Measurements from ENCODE around the gene XKR7. TPM values are rescaled to one million over a fixed set of nuclear protein-coding genes. Genes with fewer than 3 reads are reported as not detected.
"Not testable (repeated sequence)": the region's sequence is repeated elsewhere in the genome, so short reads cannot be mapped to it uniquely, and the experiment has no call there.

Gene XKR7
- total RNA-seq, 1 donor from 2014 or later: 0.07 TPM

DNA sequence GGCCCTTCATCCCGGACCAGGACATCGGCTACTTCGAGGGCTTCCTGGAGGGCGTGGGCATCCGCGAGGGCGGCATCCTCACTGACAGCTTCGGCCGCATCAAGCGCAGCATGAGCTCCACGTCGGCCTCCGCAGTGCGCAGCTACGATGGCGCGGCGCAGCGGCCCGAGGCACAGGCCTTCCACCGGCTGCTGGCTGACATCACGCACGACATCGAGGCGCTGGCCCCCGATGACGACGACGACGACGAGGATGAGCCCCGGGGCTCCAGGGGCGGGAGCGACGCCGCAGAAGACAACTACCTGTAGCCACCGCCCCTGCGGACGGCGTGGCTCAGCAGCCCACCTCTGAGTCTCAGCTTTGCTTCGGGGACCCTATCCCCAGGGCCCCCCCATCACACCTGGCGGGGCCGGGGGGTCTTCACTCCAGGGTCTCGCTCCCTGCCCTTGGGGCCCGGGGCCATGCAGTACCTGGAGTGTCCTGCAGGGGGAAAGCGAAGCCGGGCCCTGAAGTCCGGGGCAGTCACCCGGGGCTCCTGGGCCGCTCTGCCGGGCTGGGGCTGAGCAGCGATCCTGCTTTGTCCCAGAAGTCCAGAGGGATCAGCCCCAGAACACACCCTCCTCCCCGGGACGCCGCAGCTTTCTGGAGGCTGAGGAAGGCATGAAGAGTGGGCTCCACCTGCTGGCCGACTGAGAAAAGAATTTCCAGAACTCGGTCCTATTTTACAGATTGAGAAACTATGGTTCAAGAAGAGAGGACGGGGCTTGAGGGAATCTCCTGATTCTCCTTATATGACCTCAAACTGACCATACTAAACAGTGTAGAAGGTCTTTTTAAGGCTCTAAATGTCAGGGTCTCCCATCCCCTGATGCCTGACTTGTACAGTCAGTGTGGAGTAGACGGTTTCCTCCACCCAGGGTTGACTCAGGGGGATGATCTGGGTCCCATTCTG is 63.3 kb downstream of the XKR7 start:
- H3K9me3 Mint-ChIP-seq: no peaks in the 10 kb centered on the region
- DNase-seq (ENCODE audit: low spot score): peak; percentile 98
- Histone ChIP-seq H3K4me3 (peak overlapping the region; percentile 30), H2AFZ (replicated peaks) (peak overlapping the region; percentile 38), H3K4me1 (no peaks in the 10 kb centered on the region), H3K9ac (no peak overlapping the region), H3K79me2 (ENCODE audit: low read depth) (no peaks in the 10 kb centered on the region), H3K9me3 (ENCODE audit: low read depth) (no peaks in the 10 kb centered on the region), H3K27ac (no peak overlapping the region), H4K20me1 (ENCODE audit: low read depth) (peaks cover 4% of the 10 kb centered on the region), H3K4me2 (peak overlapping the region; percentile 69), H3F3A (ENCODE audit: low read depth) (peaks cover 4% of the 10 kb centered on the region), H3K36me3 (no peaks in the 10 kb centered on the region), H3K27me3 (peaks cover 59% of the 10 kb centered on the region)
- H3K4me1 Mint-ChIP-seq: peaks cover 24% of the 10 kb centered on the region
- H3K4me3 Mint-ChIP-seq: no peak overlapping the region
- no peak overlapping the region for H3K27ac Mint-ChIP-seq
- H3K36me3 Mint-ChIP-seq: no peaks in the 10 kb centered on the region
- peaks cover 15% of the 10 kb centered on the region for H3K27me3 Mint-ChIP-seq (ENCODE audit: insufficient read depth, low read depth)
- TF ChIP-seq, protein P1, sequence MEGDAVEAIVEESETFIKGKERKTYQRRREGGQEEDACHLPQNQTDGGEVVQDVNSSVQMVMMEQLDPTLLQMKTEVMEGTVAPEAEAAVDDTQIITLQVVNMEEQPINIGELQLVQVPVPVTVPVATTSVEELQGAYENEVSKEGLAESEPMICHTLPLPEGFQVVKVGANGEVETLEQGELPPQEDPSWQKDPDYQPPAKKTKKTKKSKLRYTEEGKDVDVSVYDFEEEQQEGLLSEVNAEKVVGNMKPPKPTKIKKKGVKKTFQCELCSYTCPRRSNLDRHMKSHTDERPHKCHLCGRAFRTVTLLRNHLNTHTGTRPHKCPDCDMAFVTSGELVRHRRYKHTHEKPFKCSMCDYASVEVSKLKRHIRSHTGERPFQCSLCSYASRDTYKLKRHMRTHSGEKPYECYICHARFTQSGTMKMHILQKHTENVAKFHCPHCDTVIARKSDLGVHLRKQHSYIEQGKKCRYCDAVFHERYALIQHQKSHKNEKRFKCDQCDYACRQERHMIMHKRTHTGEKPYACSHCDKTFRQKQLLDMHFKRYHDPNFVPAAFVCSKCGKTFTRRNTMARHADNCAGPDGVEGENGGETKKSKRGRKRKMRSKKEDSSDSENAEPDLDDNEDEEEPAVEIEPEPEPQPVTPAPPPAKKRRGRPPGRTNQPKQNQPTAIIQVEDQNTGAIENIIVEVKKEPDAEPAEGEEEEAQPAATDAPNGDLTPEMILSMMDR (IDR thresholded peaks at IDR 0.05): peak; percentile 97
- TF ChIP-seq EZH2 (IDR thresholded peaks at IDR 0.05): peak; percentile 52
- TF ChIP-seq EZH2phosphoT487 (IDR thresholded peaks at IDR 0.05): peak; percentile 37

DNA sequence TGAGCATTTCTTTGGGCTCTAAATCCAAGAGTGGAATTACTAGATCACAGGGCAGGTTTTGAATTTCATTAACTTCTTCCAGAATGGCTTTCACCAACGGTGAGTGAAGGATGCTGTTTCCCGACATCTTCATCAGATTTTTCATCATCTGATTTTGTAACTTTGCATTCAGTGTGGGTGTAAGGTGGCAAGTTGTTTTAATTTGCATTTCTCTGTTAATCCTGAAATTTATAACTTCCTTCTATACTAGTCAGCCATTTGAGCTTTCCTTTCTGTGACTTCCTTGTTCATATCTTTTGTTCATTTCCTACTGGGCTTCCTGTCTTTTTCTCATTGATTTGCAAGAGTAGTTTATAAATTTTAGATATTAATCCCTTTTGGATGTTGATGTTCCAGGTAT is 65.4 kb downstream of the XKR7 start:
- peaks cover 16% of the 10 kb centered on the region for H3K4me1 Mint-ChIP-seq
- H4K20me1 ChIP-seq (ENCODE audit: low read depth): peaks cover 4% of the 10 kb centered on the region
- peaks cover 16% of the 10 kb centered on the region for H3K27me3 Mint-ChIP-seq (ENCODE audit: insufficient read depth, low read depth)
- no peak overlapping the region for H3K4me2 ChIP-seq
- H3K79me2 ChIP-seq (ENCODE audit: low read depth): no peaks in the 10 kb centered on the region
- TF ChIP-seq EZH2 (IDR thresholded peaks at IDR 0.05): no peak
- TF ChIP-seq EZH2phosphoT487 (IDR thresholded peaks at IDR 0.05): no peak
- TF ChIP-seq, protein P1 (IDR thresholded peaks at IDR 0.05): no peak
- H3K9me3 Mint-ChIP-seq: no peaks in the 10 kb centered on the region
- no peaks in the 10 kb centered on the region for H3K4me1 ChIP-seq
- H3K27me3 ChIP-seq: peaks cover 59% of the 10 kb centered on the region
- H3K27ac Mint-ChIP-seq: no peak overlapping the region
- no peaks in the 10 kb centered on the region for H3K36me3 Mint-ChIP-seq
- no peak overlapping the region for H2AFZ ChIP-seq (replicated peaks)
- H3K36me3 ChIP-seq: no peaks in the 10 kb centered on the region
- no peak for DNase-seq (ENCODE audit: low spot score)
- no peak overlapping the region for H3K4me3 ChIP-seq
- H3K4me3 Mint-ChIP-seq: no peak overlapping the region
- H3F3A ChIP-seq (ENCODE audit: low read depth): peaks cover 4% of the 10 kb centered on the region
- no peak overlapping the region for H3K27ac ChIP-seq
- H3K9me3 ChIP-seq (ENCODE audit: low read depth): no peaks in the 10 kb centered on the region
- no peak overlapping the region for H3K9ac ChIP-seq

GRCh38 chr20:32033721-32034120 is 65.8 kb downstream of the XKR7 start:
- peaks cover 59% of the 10 kb centered on the region for H3K27me3 ChIP-seq
- H3K4me3 ChIP-seq; H4K20me1 ChIP-seq (ENCODE audit: low read depth); H3K36me3 Mint-ChIP-seq; H3K4me2 ChIP-seq; H3K27ac Mint-ChIP-seq; H3F3A ChIP-seq (ENCODE audit: low read depth); H3K4me1 ChIP-seq; H3K79me2 ChIP-seq (ENCODE audit: low read depth); H3K9me3 Mint-ChIP-seq; H3K9me3 ChIP-seq (ENCODE audit: low read depth); H3K36me3 ChIP-seq; H3K9ac ChIP-seq; H2AFZ ChIP-seq (replicated peaks); DNase-seq (ENCODE audit: low spot score); H3K27ac ChIP-seq; H3K4me3 Mint-ChIP-seq: not testable (repeated sequence)
- peaks cover 12% of the 10 kb centered on the region for H3K4me1 Mint-ChIP-seq
- peaks cover 16% of the 10 kb centered on the region for H3K27me3 Mint-ChIP-seq (ENCODE audit: insufficient read depth, low read depth)

Measured in neural progenitor cell (in vitro differentiated cells).